Central memory CD8-positive, alpha-beta T cell (primary cell): Measurements from ENCODE around the gene CFAP61.

Source experiments
- ATAC-seq: fragments of 150-1000 bp; cut with Tn5 transposase; replicated peaks from 2 replicates; pipeline ENCODE4 v1.10.0; 2022; ENCODE audit warnings: mild to moderate bottlenecking, moderate FRiP score, moderate number of reproducible peaks; ENCODE audit not compliant: poor library complexity, severe bottlenecking; ENCODE audit errors: extremely low read depth
- DNase-seq, 2 donors: peaks; one replicate each; pipeline ENCODE4 v3.0.0; 2021; ENCODE audit warnings: low spot score in 2 of 2
- H3K27ac Mint-ChIP-seq: one replicate; pipeline ENCODE4 v1.8.0; 2022; ENCODE audit warnings: low read depth, mild to moderate bottlenecking, moderate library complexity, mixed read lengths
- H3K27me3 Mint-ChIP-seq: one replicate; pipeline ENCODE4 v1.8.0; 2022; ENCODE audit warnings: mixed read lengths
- H3K36me3 Mint-ChIP-seq: one replicate; pipeline ENCODE4 v1.8.0; 2022; ENCODE audit warnings: mild to moderate bottlenecking, moderate library complexity, mixed read lengths; ENCODE audit not compliant: insufficient read depth
- H3K4me1 Mint-ChIP-seq: one replicate; pipeline ENCODE4 v1.8.0; 2022; ENCODE audit warnings: mixed read lengths
- H3K4me3 Mint-ChIP-seq: one replicate; pipeline ENCODE4 v1.8.0; 2022; ENCODE audit warnings: mild to moderate bottlenecking, moderate library complexity, mixed read lengths
- H3K9me3 Mint-ChIP-seq: one replicate; pipeline ENCODE4 v1.8.0; 2022; ENCODE audit warnings: mixed read lengths

The CFAP61 gene

DNA sequence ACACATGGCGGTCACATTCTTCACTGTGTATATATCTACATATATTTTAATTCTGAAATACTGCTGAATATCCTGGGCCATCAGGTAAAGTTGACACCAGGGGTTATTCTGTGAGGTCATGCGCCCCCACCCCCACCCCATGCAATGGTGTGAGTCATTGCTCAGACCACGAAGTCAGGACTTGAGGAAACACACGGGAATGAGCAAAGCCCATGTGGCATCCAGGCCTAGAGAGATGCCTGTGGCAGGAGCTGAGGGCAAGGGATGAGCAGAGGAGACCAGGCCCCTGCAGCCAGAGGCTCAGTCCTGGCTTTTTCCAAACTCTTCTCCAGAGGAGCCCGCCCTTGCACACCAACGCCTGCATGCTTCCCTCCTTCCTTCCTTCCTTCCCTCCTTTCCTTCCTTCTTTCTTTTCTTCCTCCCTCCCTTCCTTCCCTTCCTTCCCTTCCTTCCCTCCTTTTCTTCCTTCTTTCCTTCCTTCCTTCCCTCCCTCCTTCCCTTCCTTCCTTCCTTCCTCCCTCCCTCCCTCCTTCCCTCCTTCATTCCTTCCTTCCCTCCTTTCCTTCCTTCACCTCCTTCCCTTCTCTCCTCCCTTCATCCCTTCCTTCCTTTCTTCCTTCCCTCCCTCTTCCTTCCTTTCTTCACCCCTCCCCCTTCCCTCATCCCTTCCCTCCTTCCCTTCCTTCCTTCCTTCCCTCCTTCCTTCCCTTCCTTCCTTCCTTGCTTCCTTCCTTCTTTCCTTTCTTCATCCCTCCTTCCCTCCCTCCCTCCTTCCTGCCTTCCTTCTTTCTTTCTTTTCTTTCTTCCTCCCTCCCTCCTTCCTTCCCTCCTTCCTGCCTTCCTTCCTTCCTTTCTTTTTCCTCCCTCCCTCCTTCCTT lies 243.5 kb downstream of the CFAP61 start:
- H3K36me3 Mint-ChIP-seq: no peaks in the 10 kb centered on the region
- no peaks in the 10 kb centered on the region for H3K4me1 Mint-ChIP-seq
- ATAC-seq: no peak
- no peak overlapping the region for H3K4me3 Mint-ChIP-seq
- H3K27me3 Mint-ChIP-seq: peaks cover 24% of the 10 kb centered on the region
- no peak for DNase-seq
- H3K27ac Mint-ChIP-seq: no peak overlapping the region
- H3K9me3 Mint-ChIP-seq: no peaks in the 10 kb centered on the region

- no peaks in the 10 kb centered on the region for H3K9me3 Mint-ChIP-seq
- H3K27me3 Mint-ChIP-seq: peaks cover 24% of the 10 kb centered on the region
- H3K27ac Mint-ChIP-seq: no peak overlapping the region
- no peaks in the 10 kb centered on the region for H3K4me1 Mint-ChIP-seq
- ATAC-seq (no peak), DNase-seq (no peak)
- H3K36me3 Mint-ChIP-seq: no peaks in the 10 kb centered on the region
- no peak overlapping the region for H3K4me3 Mint-ChIP-seq
Measured at GRCh38 chr20:20297181-20297580, 244.8 kb downstream of the CFAP61 start.

- H3K4me3 Mint-ChIP-seq: no peak overlapping the region
- no peaks in the 10 kb centered on the region for H3K9me3 Mint-ChIP-seq
- H3K4me1 Mint-ChIP-seq: no peaks in the 10 kb centered on the region
- no peak for ATAC-seq
- no peak overlapping the region for H3K27ac Mint-ChIP-seq
- H3K27me3 Mint-ChIP-seq: peaks cover 24% of the 10 kb centered on the region
- no peaks in the 10 kb centered on the region for H3K36me3 Mint-ChIP-seq
- no peak for DNase-seq
Measured at GRCh38 chr20:20297752-20298151, 245.4 kb downstream of the CFAP61 start.

DNA sequence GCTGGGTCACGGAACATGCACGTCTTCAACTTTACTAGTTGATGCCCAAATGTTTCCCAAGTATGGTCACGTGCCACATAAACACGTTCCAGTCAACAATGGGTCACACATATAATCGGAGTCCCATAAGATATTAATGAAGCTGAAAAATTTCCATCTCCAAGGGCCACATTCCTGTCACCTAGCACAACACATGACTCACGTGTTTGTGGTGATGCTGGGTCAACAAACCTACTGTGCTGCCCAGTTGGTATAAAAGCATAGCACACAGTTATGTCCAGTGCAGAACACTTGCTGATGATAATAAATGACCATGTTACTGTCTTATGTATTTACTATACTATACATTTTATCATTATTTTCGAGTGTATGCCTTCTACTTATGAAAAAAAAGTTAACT lies 247.6 kb downstream of the CFAP61 start:
- H3K27ac Mint-ChIP-seq: no peak overlapping the region
- H3K9me3 Mint-ChIP-seq: no peaks in the 10 kb centered on the region
- no peaks in the 10 kb centered on the region for H3K4me1 Mint-ChIP-seq
- DNase-seq: no peak
- H3K4me3 Mint-ChIP-seq: no peak overlapping the region
- no peaks in the 10 kb centered on the region for H3K36me3 Mint-ChIP-seq
- no peak for ATAC-seq
- peaks cover 24% of the 10 kb centered on the region for H3K27me3 Mint-ChIP-seq

DNA sequence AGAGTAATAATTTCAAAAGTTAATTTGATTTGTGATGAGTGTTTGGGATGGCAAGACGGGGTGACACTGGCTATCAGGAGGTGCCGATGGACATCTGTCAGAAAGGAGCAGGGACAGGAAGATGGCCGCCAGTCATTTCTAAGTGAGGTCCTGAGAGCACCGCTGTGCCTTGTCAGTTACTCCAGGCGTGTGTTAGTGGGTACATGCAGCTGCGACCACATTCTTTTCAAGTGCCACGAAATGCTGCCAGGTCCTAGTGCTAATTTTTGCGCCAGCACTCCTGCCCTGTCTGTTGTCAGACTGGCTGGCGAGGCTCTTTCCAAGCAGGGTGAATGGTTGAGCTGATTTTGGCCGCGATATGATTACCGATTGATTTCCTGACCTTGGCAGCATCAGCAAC lies 251.0 kb downstream of the CFAP61 start:
- H3K4me3 Mint-ChIP-seq: no peak overlapping the region
- H3K27ac Mint-ChIP-seq: no peak overlapping the region
- peaks cover 1% of the 10 kb centered on the region for H3K36me3 Mint-ChIP-seq
- peaks cover 42% of the 10 kb centered on the region for H3K27me3 Mint-ChIP-seq
- no peak for ATAC-seq
- H3K4me1 Mint-ChIP-seq: no peaks in the 10 kb centered on the region
- DNase-seq: no peak
- H3K9me3 Mint-ChIP-seq: no peaks in the 10 kb centered on the region

- ATAC-seq (no peak), DNase-seq (no peak)
- no peaks in the 10 kb centered on the region for H3K4me1 Mint-ChIP-seq
Measured at GRCh38 chr20:20303742-20304141, 251.4 kb downstream of the CFAP61 start.

GRCh38 chr20:20304942-20305341 lies 252.6 kb downstream of the CFAP61 start:
- Mint-ChIP-seq H3K4me3 (no peak overlapping the region), H3K9me3 (no peaks in the 10 kb centered on the region), H3K4me1 (no peaks in the 10 kb centered on the region), H3K27ac (no peak overlapping the region), H3K27me3 (peaks cover 37% of the 10 kb centered on the region), H3K36me3 (peaks cover 1% of the 10 kb centered on the region)
- ATAC-seq (no peak), DNase-seq (no peak)

More at GRCh38 chr20:20303742-20304141, 251.4 kb downstream of the CFAP61 start:
- Mint-ChIP-seq H3K27me3 (peaks cover 44% of the 10 kb centered on the region), H3K4me3 (no peak overlapping the region), H3K27ac (no peak overlapping the region), H3K9me3 (no peaks in the 10 kb centered on the region), H3K36me3 (peaks cover 1% of the 10 kb centered on the region)

DNA sequence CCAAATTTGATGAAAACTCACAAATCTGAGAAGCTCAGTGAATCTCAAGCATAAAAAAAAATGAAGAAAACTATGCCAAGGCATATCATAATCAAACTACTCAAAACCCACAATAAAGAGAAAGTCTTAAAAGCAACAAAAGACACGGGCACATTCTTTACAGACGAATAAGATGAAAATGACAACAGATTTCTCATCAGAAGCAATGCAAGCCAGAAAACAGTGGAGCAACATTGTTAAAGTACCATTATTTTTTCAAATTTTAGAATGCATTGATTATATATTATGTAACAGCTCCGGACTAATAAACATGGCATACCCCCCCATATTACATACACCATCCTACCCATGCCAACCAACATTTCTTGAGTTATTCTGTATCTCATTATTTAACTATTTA lies 260.2 kb downstream of the CFAP61 start:
- H3K4me1 Mint-ChIP-seq: no peaks in the 10 kb centered on the region

DNA sequence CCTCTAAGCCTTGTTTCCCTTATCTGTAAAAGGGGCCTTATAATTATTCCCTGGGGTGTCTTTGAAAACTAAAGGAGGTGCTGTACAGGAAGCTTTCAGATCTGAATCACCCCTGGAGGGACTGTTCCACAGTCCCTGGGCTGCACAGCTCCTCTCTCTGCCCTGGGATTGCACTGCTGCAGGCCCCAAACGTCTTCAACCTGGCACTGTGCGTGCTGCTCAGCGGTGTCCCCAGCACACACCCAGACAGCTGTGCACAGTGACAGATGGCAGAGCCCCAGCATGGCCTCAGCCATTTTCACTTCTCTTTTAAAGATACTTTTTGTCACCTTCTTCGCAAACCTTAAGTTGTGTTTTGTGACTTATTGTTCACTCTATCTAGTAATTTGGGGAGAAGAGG lies 264.9 kb downstream of the CFAP61 start:
- ATAC-seq (no peak), DNase-seq (no peak)
- H3K27ac Mint-ChIP-seq: no peak overlapping the region
- no peaks in the 10 kb centered on the region for H3K4me1 Mint-ChIP-seq
- no peaks in the 10 kb centered on the region for H3K36me3 Mint-ChIP-seq
- no peaks in the 10 kb centered on the region for H3K9me3 Mint-ChIP-seq
- peaks cover 15% of the 10 kb centered on the region for H3K27me3 Mint-ChIP-seq
- H3K4me3 Mint-ChIP-seq: no peak overlapping the region

More for the DNA sequence above, 260.2 kb downstream of the CFAP61 start:
- no peak overlapping the region for H3K4me3 Mint-ChIP-seq
- no peak for DNase-seq
- no peak overlapping the region for H3K27ac Mint-ChIP-seq
- peaks cover 33% of the 10 kb centered on the region for H3K27me3 Mint-ChIP-seq
- no peaks in the 10 kb centered on the region for H3K36me3 Mint-ChIP-seq
- ATAC-seq: no peak
- no peaks in the 10 kb centered on the region for H3K9me3 Mint-ChIP-seq

DNA sequence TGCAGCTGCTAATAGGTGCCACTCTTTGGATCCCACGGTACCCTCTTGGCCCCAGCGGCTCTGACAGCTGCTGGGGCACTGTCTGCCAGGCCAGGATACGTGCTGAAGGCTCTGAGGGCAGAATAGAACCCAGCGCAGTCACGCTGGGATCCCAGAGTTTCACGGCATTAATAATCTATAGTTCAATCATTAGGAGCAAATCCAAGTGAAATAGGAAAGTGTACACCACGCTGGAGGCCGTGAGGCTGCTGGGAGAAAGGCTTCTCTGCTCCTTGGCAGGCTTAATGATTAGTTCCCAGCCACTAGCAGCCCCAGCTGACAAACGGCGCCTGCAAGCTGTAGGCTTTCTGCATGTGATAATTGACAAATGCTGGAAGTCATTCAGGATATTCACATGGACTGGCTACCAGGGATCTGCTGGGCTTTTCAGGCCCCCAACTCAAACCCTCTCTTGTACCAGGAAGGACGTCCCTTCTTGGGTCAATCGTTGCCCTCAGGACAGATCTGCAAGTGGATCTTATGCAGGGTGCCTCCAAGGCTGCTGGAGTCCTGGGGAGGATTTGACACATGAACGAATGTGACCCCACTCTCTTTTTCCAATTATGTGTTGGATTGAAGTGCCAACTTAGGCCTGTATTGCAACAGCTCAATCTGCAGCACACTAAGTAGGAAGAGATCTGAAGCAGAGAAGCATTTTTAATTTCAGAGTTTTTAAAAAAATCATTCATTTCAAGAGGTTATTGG lies 265.5 kb downstream of the CFAP61 start:
- DNase-seq (no peak), ATAC-seq (no peak)
- Mint-ChIP-seq H3K4me1 (no peaks in the 10 kb centered on the region), H3K36me3 (no peaks in the 10 kb centered on the region), H3K4me3 (no peak overlapping the region), H3K27ac (no peak overlapping the region), H3K27me3 (peaks cover 10% of the 10 kb centered on the region), H3K9me3 (no peaks in the 10 kb centered on the region)

DNA sequence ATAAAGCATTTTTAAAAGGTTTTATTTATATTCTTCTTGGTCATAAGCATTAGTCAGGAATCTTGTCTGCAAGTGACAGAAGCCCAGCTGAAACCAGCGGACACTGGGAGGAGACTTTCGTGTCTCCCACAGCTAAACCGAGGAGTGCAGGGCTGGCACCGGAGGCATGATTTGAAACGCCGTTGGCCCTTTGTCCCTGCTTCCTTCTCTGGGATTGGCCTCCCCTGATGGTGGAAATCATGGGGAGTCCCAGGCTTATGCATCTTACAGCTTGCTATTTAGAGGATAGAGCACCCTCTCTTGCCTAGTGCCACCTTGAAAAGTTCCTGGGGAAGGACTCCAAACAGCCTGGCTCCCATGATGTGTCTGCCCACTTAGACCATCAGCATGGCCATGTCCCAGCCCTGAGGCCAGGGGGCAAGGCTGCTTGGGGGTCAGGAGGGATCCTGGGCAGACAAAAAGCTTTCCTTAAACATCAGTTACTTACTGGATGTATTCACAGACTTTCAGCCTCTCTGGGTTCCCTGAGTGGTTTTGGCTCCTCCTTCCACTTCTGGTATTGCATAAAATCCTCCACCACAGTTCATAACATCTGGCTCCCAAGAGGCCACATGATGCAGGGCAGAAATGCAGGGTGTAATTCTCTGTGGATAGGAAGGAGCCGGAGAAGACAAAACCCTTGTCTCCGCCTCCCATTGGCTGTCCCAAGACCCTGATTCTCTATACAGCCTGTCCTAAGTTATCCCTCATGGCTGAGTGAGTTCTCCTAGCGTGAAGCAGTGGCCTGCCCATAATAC lies 266.2 kb downstream of the CFAP61 start:
- Mint-ChIP-seq H3K9me3 (no peaks in the 10 kb centered on the region), H3K27ac (no peak overlapping the region), H3K4me1 (no peaks in the 10 kb centered on the region), H3K36me3 (no peaks in the 10 kb centered on the region), H3K27me3 (peaks cover 10% of the 10 kb centered on the region), H3K4me3 (no peak overlapping the region)
- no peak for ATAC-seq
- DNase-seq: no peak

- Mint-ChIP-seq H3K9me3 (no peaks in the 10 kb centered on the region), H3K4me3 (no peak overlapping the region), H3K36me3 (no peaks in the 10 kb centered on the region), H3K4me1 (no peaks in the 10 kb centered on the region), H3K27me3 (peaks cover 10% of the 10 kb centered on the region), H3K27ac (no peak overlapping the region)
- DNase-seq: no peak
- no peak for ATAC-seq
Measured at GRCh38 chr20:20321134-20321533, 268.8 kb downstream of the CFAP61 start.
